IgD-negative memory B cell (primary cell): Measurements from ENCODE around the gene RBBP4. TPM values are rescaled to one million over a fixed set of nuclear protein-coding genes. Genes with fewer than 3 reads are reported as not detected.
A peak's percentile ranks its signal among the peaks of the same experiment; 100 is the strongest.
"Not testable (repeated sequence)": the region's sequence is repeated elsewhere in the genome, so short reads cannot be mapped to it uniquely, and the experiment has no call there.

ENCODE experiments used
- H3K27ac Mint-ChIP-seq, 3 donors: one replicate each; pipeline ENCODE4 v1.8.0; 2020 to 2022; ENCODE audit warnings: mild to moderate bottlenecking in 3 of 3, mixed read lengths in 3 of 3, moderate library complexity in 1 of 3
- H3K27me3 Mint-ChIP-seq: one replicate; pipeline ENCODE4 v1.8.0; 2021; ENCODE audit warnings: mixed read lengths
- H3K36me3 Mint-ChIP-seq: one replicate; pipeline ENCODE4 v1.8.0; 2020; ENCODE audit warnings: mild to moderate bottlenecking, mixed read lengths
- H3K4me1 Mint-ChIP-seq, 3 donors: one replicate each; pipeline ENCODE4 v1.8.0; 2020 to 2022; ENCODE audit warnings: mixed read lengths in 3 of 3, mild to moderate bottlenecking in 1 of 3
- H3K4me3 Mint-ChIP-seq, 4 donors: one replicate each; pipeline ENCODE4 v1.8.0; 2020 to 2022; ENCODE audit warnings: mild to moderate bottlenecking in 4 of 4, mixed read lengths in 4 of 4, moderate library complexity in 3 of 4
- H3K9me3 Mint-ChIP-seq, 3 donors: one replicate each; pipeline ENCODE4 v1.8.0; 2020 to 2021; ENCODE audit warnings: mixed read lengths in 3 of 3, mild to moderate bottlenecking in 1 of 3
- polyA plus RNA-seq: library from polyadenylated mRNA; unstranded; fragments of 300-500 nt; fragmentation: Illumina TruSeq; gene quantifications from one replicate; pipeline ENCODE4 v1.2.3, GENCODE V29; 2021

Gene RBBP4
- polyA plus RNA-seq, 1 donor from 2014 or later = 227 TPM

- not testable (repeated sequence) for H3K27ac Mint-ChIP-seq, H3K36me3 Mint-ChIP-seq, H3K27me3 Mint-ChIP-seq, H3K9me3 Mint-ChIP-seq, H3K4me3 Mint-ChIP-seq
- H3K4me1 Mint-ChIP-seq = peaks cover 10 to 12% (median 11%) of the 10 kb centered on the region in 3 donors
Measured at GRCh38 chr1:32696996-32697395, 46.0 kb downstream of the RBBP4 start.

- Mint-ChIP-seq H3K9me3 (no peaks in the 10 kb centered on the region), H3K27me3 (peaks cover 24% of the 10 kb centered on the region), H3K4me3 (peak overlapping the region in 3 of 4 donors; percentile 64 to 81 (median 73)), H3K36me3 (peaks cover 4% of the 10 kb centered on the region), H3K4me1 (peaks cover 10 to 19% (median 14%) of the 10 kb centered on the region in 3 donors), H3K27ac (peak overlapping the region in 1 of 3 donors; percentile 53)
Measured at GRCh38 chr1:32701421-32701911, 50.5 kb downstream of the RBBP4 start.

- no peaks in the 10 kb centered on the region for H3K9me3 Mint-ChIP-seq
- H3K36me3 Mint-ChIP-seq = peaks cover 4% of the 10 kb centered on the region
- peaks cover 26% of the 10 kb centered on the region for H3K27me3 Mint-ChIP-seq
- H3K4me3 Mint-ChIP-seq = peak overlapping the region; percentile 64 to 83 (median 77)
- H3K27ac Mint-ChIP-seq = peak overlapping the region in 1 of 3 donors; percentile 53
- H3K4me1 Mint-ChIP-seq = peaks cover 10 to 19% (median 14%) of the 10 kb centered on the region in 3 donors
Measured at GRCh38 chr1:32701951-32702598, 51.1 kb downstream of the RBBP4 start.

GRCh38 chr1:32702599-32703478 lies 51.8 kb downstream of the RBBP4 start, which contains the start of gene SYNC:
TSS of gene SYNC (minus strand) at chr1:32702770. CDS start at chr1:32702660, 110 bp downstream.
- H3K27me3 Mint-ChIP-seq = peaks cover 26% of the 10 kb centered on the region
- H3K4me3 Mint-ChIP-seq = peak within 1 kb of the TSS; percentile 71 to 83 (median 77)
- peaks cover 10 to 19% (median 14%) of the 10 kb centered on the region in 3 donors for H3K4me1 Mint-ChIP-seq
- peak within 1 kb of the TSS in 1 of 3 donors; percentile 53 for H3K27ac Mint-ChIP-seq
- H3K9me3 Mint-ChIP-seq = peaks cover 0 to 2% (median 0%) of the 10 kb centered on the region in 3 donors
- H3K36me3 Mint-ChIP-seq = peaks cover 4% of the 10 kb centered on the region

- H3K4me1 Mint-ChIP-seq = peaks cover 5 to 14% (median 10%) of the 10 kb centered on the region in 3 donors
Measured at GRCh38 chr1:32703479-32704291, 52.7 kb downstream of the RBBP4 start.

GRCh38 chr1:32705516-32705915 lies 54.5 kb downstream of the RBBP4 start:
- H3K36me3 Mint-ChIP-seq = peaks cover 4% of the 10 kb centered on the region
- H3K27me3 Mint-ChIP-seq = peaks cover 26% of the 10 kb centered on the region
- H3K27ac Mint-ChIP-seq = no peak overlapping the region
- H3K4me3 Mint-ChIP-seq = no peak overlapping the region
- H3K9me3 Mint-ChIP-seq = peaks cover 0 to 2% (median 0%) of the 10 kb centered on the region in 3 donors
- H3K4me1 Mint-ChIP-seq = peaks cover 5 to 11% (median 5%) of the 10 kb centered on the region in 3 donors

More at GRCh38 chr1:32703479-32704291, 52.7 kb downstream of the RBBP4 start:
- Mint-ChIP-seq H3K27ac (peak overlapping the region in 1 of 3 donors; percentile 28), H3K9me3 (peaks cover 0 to 2% (median 0%) of the 10 kb centered on the region in 3 donors), H3K4me3 (peak overlapping the region; percentile 2 to 78 (median 68)), H3K27me3 (peaks cover 26% of the 10 kb centered on the region), H3K36me3 (peaks cover 4% of the 10 kb centered on the region)

GRCh38 chr1:32706491-32706890 lies 55.5 kb downstream of the RBBP4 start:
- peaks cover 4% of the 10 kb centered on the region for H3K36me3 Mint-ChIP-seq
- peaks cover 0 to 2% (median 0%) of the 10 kb centered on the region in 3 donors for H3K9me3 Mint-ChIP-seq
- peaks cover 5 to 11% (median 5%) of the 10 kb centered on the region in 3 donors for H3K4me1 Mint-ChIP-seq
- H3K27me3 Mint-ChIP-seq = peaks cover 26% of the 10 kb centered on the region
- no peak overlapping the region for H3K4me3 Mint-ChIP-seq
- no peak overlapping the region for H3K27ac Mint-ChIP-seq

GRCh38 chr1:32709075-32709474 lies 58.1 kb downstream of the RBBP4 start:
- Mint-ChIP-seq H3K27me3 (peaks cover 14% of the 10 kb centered on the region), H3K9me3 (peaks cover 0 to 2% (median 0%) of the 10 kb centered on the region in 3 donors), H3K27ac (no peak overlapping the region), H3K4me3 (peak overlapping the region in 1 of 4 donors; percentile 38), H3K36me3 (peaks cover 4% of the 10 kb centered on the region), H3K4me1 (peaks cover 0 to 4% (median 0%) of the 10 kb centered on the region in 3 donors)

GRCh38 chr1:32709476-32709875 lies 58.5 kb downstream of the RBBP4 start:
- no peak overlapping the region for H3K27ac Mint-ChIP-seq
- peaks cover 10% of the 10 kb centered on the region for H3K27me3 Mint-ChIP-seq
- peaks cover 0 to 2% (median 0%) of the 10 kb centered on the region in 3 donors for H3K9me3 Mint-ChIP-seq
- H3K4me3 Mint-ChIP-seq = no peak overlapping the region
- peaks cover 0 to 4% (median 0%) of the 10 kb centered on the region in 3 donors for H3K4me1 Mint-ChIP-seq
- H3K36me3 Mint-ChIP-seq = peaks cover 2% of the 10 kb centered on the region

- H3K27me3 Mint-ChIP-seq, H3K9me3 Mint-ChIP-seq, H3K36me3 Mint-ChIP-seq, H3K4me1 Mint-ChIP-seq: not testable (repeated sequence)
- H3K4me3 Mint-ChIP-seq = peak overlapping the region in 1 of 4 donors; percentile 66
- H3K27ac Mint-ChIP-seq = peak overlapping the region in 1 of 3 donors; percentile 61
Measured at GRCh38 chr1:32711221-32711620, 60.2 kb downstream of the RBBP4 start.

GRCh38 chr1:32713081-32713480 lies 62.1 kb downstream of the RBBP4 start:
- Mint-ChIP-seq H3K27me3 (peaks cover 4% of the 10 kb centered on the region), H3K4me3 (peak overlapping the region in 2 of 4 donors; percentile 73 to 79), H3K27ac (peak overlapping the region in 1 of 3 donors; percentile 74), H3K36me3 (no peaks in the 10 kb centered on the region), H3K4me1 (peaks cover 0 to 6% (median 3%) of the 10 kb centered on the region in 3 donors), H3K9me3 (no peaks in the 10 kb centered on the region)

GRCh38 chr1:32714277-32714676 lies 63.3 kb downstream of the RBBP4 start:
- Mint-ChIP-seq H3K4me1 (peaks cover 0 to 6% (median 3%) of the 10 kb centered on the region in 3 donors), H3K27ac (no peak overlapping the region), H3K4me3 (no peak overlapping the region), H3K9me3 (no peaks in the 10 kb centered on the region), H3K27me3 (peaks cover 4% of the 10 kb centered on the region), H3K36me3 (no peaks in the 10 kb centered on the region)

- no peak overlapping the region for H3K27ac Mint-ChIP-seq
- no peaks in the 10 kb centered on the region for H3K9me3 Mint-ChIP-seq
- peaks cover 0 to 6% (median 3%) of the 10 kb centered on the region in 3 donors for H3K4me1 Mint-ChIP-seq
- H3K27me3 Mint-ChIP-seq = peaks cover 6% of the 10 kb centered on the region
- H3K36me3 Mint-ChIP-seq = no peaks in the 10 kb centered on the region
- no peak overlapping the region for H3K4me3 Mint-ChIP-seq
Measured at GRCh38 chr1:32715901-32716311, 64.9 kb downstream of the RBBP4 start.
